Tibial artery (tissue), 4 donors: ENCODE results near the gene GAPDH.

Experiments
- DNase-seq, 2 donors: peaks; one replicate each; pipeline ENCODE4 v3.0.0-alpha.2; 2019
- H3K27ac ChIP-seq, 2 donors: fragments of 200-600 bp; sonication (generic) in 1 of 2; 1 replicate in 1 of 2; 2 replicates in 1 of 2; pipeline ENCODE4 v1.5.1; 2018 to 2019; ENCODE audit warnings: mild to moderate bottlenecking in 1 of 2
- H3K27me3 ChIP-seq, 2 donors: fragments of 200-600 bp; sonication (generic) in 1 of 2; one replicate each; pipeline versions ENCODE4 v1.5.1 to v1.6.0; 2016 to 2019
- H3K36me3 ChIP-seq, 3 donors: fragments of 200-600 bp; sonication (generic) in 2 of 3; one replicate each; pipeline ENCODE4 v1.5.1; 2016 to 2019; ENCODE audit warnings: mild to moderate bottlenecking in 2 of 3
- H3K4me1 ChIP-seq, 4 donors: fragments of 200-600 bp; sonication (generic) in 2 of 4; 1 replicate in 3 of 4; 2 replicates in 1 of 4; pipeline ENCODE4 v1.5.1; 2016 to 2019
- H3K4me3 ChIP-seq, 2 donors: fragments of 200-600 bp; sonication (generic) in 1 of 2; 1 replicate in 1 of 2; 2 replicates in 1 of 2; pipeline ENCODE4 v1.5.1; 2018 to 2019; ENCODE audit warnings: mild to moderate bottlenecking in 2 of 2
- H3K9me3 ChIP-seq, 3 donors: fragments of 200-600 bp; sonication (generic) in 1 of 3; one replicate each; pipeline ENCODE4 v1.5.1; 2016 to 2019
- intact Hi-C: fragments of 100-400 bp; cut with DNase I; formaldehyde crosslinking; loops from one replicate; pipeline ENCODE4 v1.15.0; 2023; ENCODE audit warnings: low total_unique reads
- TF ChIP-seq, protein P1 (sequence below), 2 experiments: fragments of 200-600 bp in 1 of 2; fragments of 450-650 bp in 1 of 2; IDR thresholded peaks; one replicate each; pipeline ENCODE4 v1.5.1; 2017 to 2019; ENCODE audit warnings: antibody characterized with exemption in 2 of 2, mild to moderate bottlenecking in 1 of 2, moderate library complexity in 1 of 2

Gene GAPDH

DNA sequence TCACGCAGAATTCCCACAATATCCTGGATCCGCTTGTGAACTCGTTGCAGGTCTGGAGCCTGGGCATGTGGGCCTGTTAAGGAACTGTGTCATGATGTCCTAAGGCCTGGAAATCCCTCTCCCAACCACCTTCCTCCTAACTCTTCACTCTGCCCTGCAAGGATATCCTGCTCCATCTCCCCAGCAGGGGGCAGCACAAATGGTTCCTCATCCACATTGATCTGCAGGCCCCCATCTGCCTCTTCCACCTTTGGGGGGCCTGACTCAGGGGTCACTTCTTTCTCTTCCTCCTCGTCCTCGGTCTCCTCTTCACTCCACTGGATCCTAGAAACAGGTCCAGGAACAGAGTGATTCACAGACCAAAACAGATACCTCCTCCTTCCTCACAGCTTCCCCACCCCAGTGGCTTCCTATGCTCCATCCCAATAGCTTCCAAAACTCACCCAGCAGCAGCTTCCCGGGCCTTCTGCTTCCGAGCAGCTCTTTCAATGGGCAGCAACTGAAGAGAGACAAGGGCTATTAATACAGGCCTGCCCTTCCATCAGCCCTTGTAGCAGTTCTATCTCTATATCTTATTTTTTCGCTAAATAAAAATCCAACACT is 29.2 kb downstream of the GAPDH start:
- no peaks in the 10 kb centered on the region for H3K9me3 ChIP-seq
- H3K27me3 ChIP-seq = no peaks in the 10 kb centered on the region
- no peak overlapping the region for H3K27ac ChIP-seq
- intact Hi-C loops = no loop called here
- TF ChIP-seq, protein P1, sequence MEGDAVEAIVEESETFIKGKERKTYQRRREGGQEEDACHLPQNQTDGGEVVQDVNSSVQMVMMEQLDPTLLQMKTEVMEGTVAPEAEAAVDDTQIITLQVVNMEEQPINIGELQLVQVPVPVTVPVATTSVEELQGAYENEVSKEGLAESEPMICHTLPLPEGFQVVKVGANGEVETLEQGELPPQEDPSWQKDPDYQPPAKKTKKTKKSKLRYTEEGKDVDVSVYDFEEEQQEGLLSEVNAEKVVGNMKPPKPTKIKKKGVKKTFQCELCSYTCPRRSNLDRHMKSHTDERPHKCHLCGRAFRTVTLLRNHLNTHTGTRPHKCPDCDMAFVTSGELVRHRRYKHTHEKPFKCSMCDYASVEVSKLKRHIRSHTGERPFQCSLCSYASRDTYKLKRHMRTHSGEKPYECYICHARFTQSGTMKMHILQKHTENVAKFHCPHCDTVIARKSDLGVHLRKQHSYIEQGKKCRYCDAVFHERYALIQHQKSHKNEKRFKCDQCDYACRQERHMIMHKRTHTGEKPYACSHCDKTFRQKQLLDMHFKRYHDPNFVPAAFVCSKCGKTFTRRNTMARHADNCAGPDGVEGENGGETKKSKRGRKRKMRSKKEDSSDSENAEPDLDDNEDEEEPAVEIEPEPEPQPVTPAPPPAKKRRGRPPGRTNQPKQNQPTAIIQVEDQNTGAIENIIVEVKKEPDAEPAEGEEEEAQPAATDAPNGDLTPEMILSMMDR (IDR thresholded peaks at IDR 0.05) = peak; percentile 45 to 66
- H3K4me1 ChIP-seq = peaks cover 0 to 13% (median 9%) of the 10 kb centered on the region in 4 donors
- H3K4me3 ChIP-seq = no peak overlapping the region
- H3K36me3 ChIP-seq = peaks cover 23 to 81% (median 63%) of the 10 kb centered on the region in 3 donors
- DNase-seq = peak in 1 of 2 donors; percentile 48

DNA sequence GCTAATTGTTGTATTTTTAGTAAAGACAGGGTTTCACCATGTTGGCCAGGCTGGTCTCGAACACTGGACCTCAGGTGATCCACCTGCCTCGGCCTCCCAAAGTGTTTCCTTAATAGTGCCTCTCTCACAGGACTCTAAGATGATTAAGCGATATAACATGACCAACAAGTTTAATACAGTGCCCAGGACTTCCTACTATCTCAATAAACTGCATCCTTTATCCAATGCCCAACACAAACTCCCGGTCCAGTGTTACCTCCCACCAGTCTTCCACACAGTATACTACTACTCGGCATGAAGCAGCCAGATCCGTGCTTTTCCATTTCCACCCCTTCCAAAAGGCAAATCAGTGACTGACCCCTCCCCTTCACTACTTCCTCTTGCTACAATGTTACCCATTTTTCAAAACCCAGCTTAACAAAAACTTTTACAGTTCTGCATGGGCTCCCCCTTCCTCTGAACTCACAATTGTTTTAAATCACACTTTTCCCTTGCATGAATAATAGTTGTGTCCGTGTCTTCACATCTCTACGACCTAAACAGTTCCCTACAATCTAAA is 32.9 kb downstream of the GAPDH start:
- Histone ChIP-seq H3K27me3 (no peaks in the 10 kb centered on the region), H3K9me3 (no peaks in the 10 kb centered on the region), H3K27ac (no peak overlapping the region), H3K36me3 (peaks cover 28 to 75% (median 55%) of the 10 kb centered on the region in 3 donors), H3K4me3 (peak overlapping the region; percentile 59 to 73), H3K4me1 (peaks cover 0 to 17% (median 13%) of the 10 kb centered on the region in 4 donors)
- TF ChIP-seq, protein P1 (IDR thresholded peaks at IDR 0.05) = no peak
- no peak for DNase-seq
- intact Hi-C loops = no loop called here

DNA sequence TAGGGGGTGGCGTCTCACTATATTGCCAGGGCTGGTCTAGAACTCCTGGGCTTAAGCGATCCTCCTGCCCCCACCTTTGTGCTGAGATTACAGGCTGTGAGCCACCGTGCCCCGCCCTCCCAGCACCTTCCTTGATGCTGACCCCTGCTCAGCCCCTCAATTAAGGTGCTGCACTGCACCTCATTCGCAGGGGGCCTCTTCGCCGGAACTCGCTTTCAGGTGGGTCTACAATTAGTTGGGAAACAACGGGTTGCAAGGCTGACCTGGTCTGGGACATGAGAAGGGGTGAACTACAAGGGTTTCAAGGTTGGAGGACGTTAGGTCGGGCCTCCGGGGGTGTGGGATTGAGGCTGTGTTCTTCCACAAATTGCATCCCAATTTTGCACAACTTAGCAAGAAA is 35.0 kb downstream of the GAPDH start:
- no peaks in the 10 kb centered on the region for H3K27me3 ChIP-seq
- H3K4me1 ChIP-seq = peaks cover 0 to 17% (median 13%) of the 10 kb centered on the region in 4 donors
- no peak overlapping the region for H3K4me3 ChIP-seq
- intact Hi-C loops = no loop called here
- peaks cover 44 to 75% (median 59%) of the 10 kb centered on the region in 3 donors for H3K36me3 ChIP-seq
- DNase-seq = no peak
- no peaks in the 10 kb centered on the region for H3K9me3 ChIP-seq
- TF ChIP-seq, protein P1 (IDR thresholded peaks at IDR 0.05) = no peak
- peak overlapping the region; percentile 86 to 90 for H3K27ac ChIP-seq

DNA sequence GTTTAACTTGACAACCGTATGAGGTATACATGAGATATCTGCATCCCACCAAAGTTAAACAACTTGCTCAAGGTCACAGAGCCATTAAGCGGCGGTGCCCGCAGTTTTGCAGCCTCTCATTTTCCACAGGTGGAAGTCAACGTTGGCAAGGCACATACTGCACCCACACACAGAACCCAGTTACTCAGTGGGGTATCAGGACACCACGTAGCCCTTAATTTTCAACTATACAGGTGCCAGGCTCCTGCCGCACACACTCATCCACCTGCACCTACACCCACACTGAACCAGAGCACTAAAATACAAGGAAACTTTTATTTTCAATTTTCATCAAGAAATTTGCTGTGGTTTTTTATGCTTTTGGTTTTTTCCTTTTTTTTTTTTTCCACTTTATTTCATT is 35.5 kb downstream of the GAPDH start:
- Histone ChIP-seq H3K27me3 (no peaks in the 10 kb centered on the region), H3K27ac (no peak overlapping the region), H3K4me1 (peaks cover 0 to 17% (median 13%) of the 10 kb centered on the region in 4 donors), H3K4me3 (no peak overlapping the region), H3K9me3 (no peaks in the 10 kb centered on the region), H3K36me3 (peaks cover 49 to 77% (median 64%) of the 10 kb centered on the region in 3 donors)
- DNase-seq = no peak
- TF ChIP-seq, protein P1 (IDR thresholded peaks at IDR 0.05) = no peak
- intact Hi-C loops = no loop called here

DNA sequence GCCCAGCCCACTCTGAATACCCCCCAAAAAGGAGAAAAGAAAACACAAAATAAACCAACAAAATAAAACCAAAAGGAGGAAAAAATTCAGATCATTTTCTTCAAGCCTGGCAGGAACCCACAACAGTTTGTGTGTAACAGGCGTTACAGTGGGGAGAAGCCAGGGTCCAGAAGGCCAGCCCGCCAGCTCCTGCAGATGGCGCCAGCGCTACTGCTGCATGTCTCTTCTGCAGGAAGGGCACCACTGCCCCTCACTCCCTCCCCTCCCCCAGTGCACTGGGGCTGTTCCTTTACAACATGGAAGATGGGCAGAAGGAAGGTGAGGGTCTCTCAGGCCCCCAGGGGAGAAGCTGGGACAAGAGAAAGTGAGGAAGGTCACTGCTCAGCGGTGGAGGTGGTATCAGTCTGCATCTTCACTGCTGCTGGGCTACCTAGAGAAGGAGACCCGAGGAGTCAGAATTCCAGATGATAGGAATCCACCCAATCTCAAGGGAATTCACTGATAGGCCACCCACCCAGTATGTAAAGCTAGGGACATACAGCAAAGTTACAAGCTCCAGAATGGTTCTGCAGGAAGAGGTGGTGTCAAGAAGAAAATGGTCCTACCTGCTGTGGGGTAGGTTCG is 36.1 kb downstream of the GAPDH start:
- H3K36me3 ChIP-seq = peaks cover 55 to 77% (median 70%) of the 10 kb centered on the region in 3 donors
- TF ChIP-seq, protein P1 (IDR thresholded peaks at IDR 0.05) = peak in 1 of 2 experiments; percentile 16
- H3K27ac ChIP-seq = no peak overlapping the region
- no peak overlapping the region for H3K4me3 ChIP-seq
- no peaks in the 10 kb centered on the region for H3K27me3 ChIP-seq
- H3K9me3 ChIP-seq = no peaks in the 10 kb centered on the region
- DNase-seq = no peak
- H3K4me1 ChIP-seq = peaks cover 0 to 17% (median 13%) of the 10 kb centered on the region in 4 donors
- intact Hi-C loops = no loop called here
